CD4-positive, alpha-beta T cell treated with Interleukin-2 at 100 ng/mL for 4 hours (primary cell): ENCODE data around the gene SSTR1.
A peak's percentile ranks its signal among the peaks of the same experiment; 100 is the strongest.
"Not testable (repeated sequence)": the region's sequence is repeated elsewhere in the genome, so short reads cannot be mapped to it uniquely, and the experiment has no call there.

Source experiments
- DNase-seq: peaks from one replicate; pipeline ENCODE4 v3.0.0-alpha.2; 2020; ENCODE audit warnings: low spot score

SSTR1 gene, protein sequence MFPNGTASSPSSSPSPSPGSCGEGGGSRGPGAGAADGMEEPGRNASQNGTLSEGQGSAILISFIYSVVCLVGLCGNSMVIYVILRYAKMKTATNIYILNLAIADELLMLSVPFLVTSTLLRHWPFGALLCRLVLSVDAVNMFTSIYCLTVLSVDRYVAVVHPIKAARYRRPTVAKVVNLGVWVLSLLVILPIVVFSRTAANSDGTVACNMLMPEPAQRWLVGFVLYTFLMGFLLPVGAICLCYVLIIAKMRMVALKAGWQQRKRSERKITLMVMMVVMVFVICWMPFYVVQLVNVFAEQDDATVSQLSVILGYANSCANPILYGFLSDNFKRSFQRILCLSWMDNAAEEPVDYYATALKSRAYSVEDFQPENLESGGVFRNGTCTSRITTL

GRCh38 chr14:38207736-38208617 is at the start of gene SSTR1:
TSS of gene SSTR1 (plus strand) at chr14:38207904. CDS start at chr14:38209390, 1,486 bp downstream.
- no peak for DNase-seq

DNA sequence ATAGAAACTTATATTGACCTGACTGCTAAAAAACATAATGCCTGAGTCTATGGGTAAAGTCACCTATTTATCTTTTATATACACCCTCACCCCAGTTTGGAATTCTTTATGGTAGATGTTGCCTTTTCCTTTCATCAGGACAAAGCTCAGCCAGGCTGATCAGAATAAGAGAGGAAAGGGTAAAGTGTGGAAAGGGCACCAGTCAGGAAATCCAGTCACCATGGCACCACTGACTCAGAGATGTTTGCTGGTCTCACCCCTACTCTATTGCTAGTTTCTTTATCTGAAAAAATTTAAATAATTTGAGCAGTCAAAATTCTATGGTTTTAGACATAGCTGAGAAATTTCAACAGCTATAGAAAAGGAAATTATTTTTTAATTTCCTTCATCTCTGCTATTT is 49.2 kb upstream of the SSTR1 start:
- DNase-seq, result no peak

DNA sequence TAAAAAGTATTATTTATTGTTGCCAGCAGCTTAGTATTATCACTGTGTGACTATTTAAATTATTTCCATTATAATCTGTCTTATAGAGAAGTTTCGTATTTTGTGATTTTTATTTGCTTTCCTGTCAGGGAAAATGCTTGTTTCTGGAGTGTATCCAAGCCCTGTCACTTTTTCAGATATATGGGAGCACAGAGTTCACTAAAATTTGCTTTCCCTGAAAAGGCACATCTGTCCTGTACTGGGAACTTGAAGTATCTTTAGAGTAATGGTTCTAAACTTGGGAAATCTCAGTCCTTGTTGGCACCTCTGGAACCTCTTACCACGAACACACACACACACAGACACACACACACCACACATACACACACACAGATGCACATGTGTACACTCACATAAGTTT is 39.3 kb upstream of the SSTR1 start:
- DNase-seq, result no peak

GRCh38 chr14:38171197-38171596 is 36.5 kb upstream of the SSTR1 start:
- DNase-seq, result no peak

DNA sequence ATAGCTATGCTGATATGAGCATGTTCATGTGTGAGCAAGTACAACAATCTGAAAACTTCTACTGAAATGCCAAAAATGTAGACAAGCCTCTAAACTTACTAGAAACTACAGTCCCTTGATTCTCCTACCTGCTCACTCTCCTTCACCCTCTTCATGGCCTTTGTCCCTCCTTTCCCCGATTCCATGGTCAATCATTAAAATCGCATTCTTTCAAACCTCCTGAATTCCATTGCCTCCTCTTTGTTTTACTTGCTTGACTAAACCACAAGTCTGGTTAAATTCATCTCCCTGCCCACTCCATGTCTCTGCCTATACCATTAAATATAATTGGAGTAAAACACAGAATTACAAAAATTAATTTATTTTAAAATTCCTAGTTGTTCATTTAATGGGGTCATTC is 33.0 kb upstream of the SSTR1 start:
- no peak for DNase-seq

- DNase-seq, result no peak
Observed at GRCh38 chr14:38175658-38176057, 32.0 kb upstream of the SSTR1 start.

- DNase-seq, result no peak
Observed at GRCh38 chr14:38176379-38176778, 31.3 kb upstream of the SSTR1 start.

- no peak for DNase-seq
Observed at GRCh38 chr14:38184132-38184531, 23.6 kb upstream of the SSTR1 start.

GRCh38 chr14:38185671-38186070 is 22.0 kb upstream of the SSTR1 start:
- no peak for DNase-seq

GRCh38 chr14:38186216-38186615 is 21.5 kb upstream of the SSTR1 start:
- no peak for DNase-seq

DNA sequence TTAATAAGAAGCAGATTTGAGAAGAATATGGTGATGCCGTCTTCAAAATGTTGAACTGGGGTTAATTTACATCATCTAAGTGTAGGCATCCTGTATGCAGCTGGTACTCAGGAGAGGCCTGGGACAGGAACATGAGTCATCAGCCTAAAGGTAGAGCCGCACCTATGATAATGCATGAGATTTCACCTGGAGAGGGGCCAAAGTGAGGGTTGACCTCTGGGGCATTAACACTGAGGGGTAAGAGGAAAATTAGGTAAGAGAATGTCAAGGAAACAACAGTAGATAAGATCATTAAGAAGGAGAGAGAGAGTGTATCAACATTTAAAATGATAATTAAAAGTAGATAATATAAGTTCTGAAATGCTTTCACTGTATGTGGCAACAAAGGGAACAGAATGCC is 20.2 kb upstream of the SSTR1 start:
- no peak for DNase-seq

- no peak for DNase-seq
Observed at GRCh38 chr14:38189930-38190726, 17.6 kb upstream of the SSTR1 start.

- not testable (repeated sequence) for DNase-seq
Observed at GRCh38 chr14:38190846-38191245, 16.9 kb upstream of the SSTR1 start.

DNA sequence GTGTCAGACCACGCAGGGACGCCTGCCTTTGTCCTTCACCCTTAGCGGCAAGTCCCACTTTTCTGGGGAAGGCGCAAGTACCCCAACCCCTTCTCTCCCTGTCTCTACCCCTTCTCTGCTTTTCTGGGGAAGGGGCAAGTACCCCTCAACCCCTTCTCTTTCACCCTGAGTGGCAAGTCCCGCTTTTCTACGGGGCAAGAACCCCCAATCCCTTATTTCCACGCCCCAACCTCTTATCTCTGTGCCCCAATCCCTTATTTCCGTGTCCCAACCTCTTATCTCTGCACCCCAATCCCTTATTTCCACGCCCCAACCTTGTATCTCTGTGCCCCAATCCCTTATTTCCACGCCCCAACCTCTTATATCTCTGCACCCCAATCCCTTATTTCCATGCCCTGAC is 16.2 kb upstream of the SSTR1 start:
- not testable (repeated sequence) for DNase-seq

GRCh38 chr14:38197001-38197783 is 10.5 kb upstream of the SSTR1 start:
- DNase-seq, result peak; percentile 14

- DNase-seq, result no peak
Observed at GRCh38 chr14:38197784-38198335, 9.8 kb upstream of the SSTR1 start.

DNA sequence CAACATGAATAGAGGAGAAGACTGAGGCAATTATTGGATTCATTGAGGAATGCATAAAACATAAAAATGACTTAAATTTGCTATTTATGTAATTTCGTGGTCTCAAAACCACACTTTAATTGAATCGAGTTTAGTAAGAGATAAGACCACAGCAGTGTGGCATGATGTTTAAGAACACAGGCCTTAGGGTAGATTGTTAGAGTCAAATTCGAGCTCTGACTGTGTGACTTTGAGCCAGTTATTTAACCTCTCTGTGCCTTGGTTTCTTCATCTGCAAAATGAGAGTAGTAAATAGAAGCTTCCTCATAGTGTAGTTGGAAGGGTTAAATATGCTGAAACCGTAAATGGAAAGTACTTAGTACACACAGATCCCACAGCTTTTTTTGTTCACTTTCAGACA is 9.3 kb upstream of the SSTR1 start:
- no peak for DNase-seq

GRCh38 chr14:38199076-38199475 is 8.6 kb upstream of the SSTR1 start:
- DNase-seq, result no peak

GRCh38 chr14:38199739-38200138 is 8.0 kb upstream of the SSTR1 start:
- no peak for DNase-seq

DNA sequence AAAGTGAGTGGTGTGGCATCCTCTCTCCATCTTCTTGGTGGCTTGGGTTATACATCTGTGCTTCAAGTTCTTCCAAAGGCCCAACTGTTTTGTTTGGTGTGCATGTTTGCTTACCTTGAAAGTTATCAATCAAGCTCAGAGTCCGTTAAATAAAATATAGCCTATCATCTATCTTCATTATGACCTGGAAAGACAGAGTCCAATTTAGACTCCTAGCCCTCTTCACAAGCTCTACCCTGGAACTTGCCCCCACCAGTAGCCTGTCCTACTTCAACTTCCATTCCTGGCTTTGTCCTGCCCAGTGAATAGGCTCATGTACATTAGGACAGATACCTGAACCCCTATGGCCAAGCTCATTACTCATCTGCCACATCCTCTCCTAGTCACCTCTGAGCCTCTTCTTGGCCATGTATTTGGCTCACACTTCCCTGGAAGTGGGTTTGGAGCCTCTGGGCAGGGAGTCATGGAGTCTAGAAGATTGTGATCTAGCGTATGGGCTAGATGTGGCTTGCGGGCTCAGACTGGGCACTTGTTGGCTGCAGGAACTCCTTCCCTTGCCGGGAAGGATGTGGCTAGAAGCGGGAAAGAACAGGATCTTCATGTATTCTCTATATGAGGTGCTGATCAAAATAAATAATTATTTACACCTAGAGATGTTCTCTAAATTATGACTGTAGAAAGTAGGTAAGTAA is 6.4 kb upstream of the SSTR1 start:
- DNase-seq, result no peak
